AG04450 (cell line): ENCODE results near the gene OSCP1. TPM values are rescaled to one million over a fixed set of nuclear protein-coding genes. Genes with fewer than 3 reads are reported as not detected.

ENCODE experiments used
- CTCF ChIA-PET: fragments of 300-600, 350-600 bp; formaldehyde crosslinking; extraction: SDS; loops from one replicate; lab custom pipeline; 2022; ENCODE audit warnings: antibody characterized with exemption, inconsistent platforms; lab: Charles Lee
- POLR2A ChIA-PET: fragments of 350-600 bp; formaldehyde crosslinking; extraction: SDS; loops from one replicate; lab custom pipeline; 2021; ENCODE audit warnings: antibody characterized with exemption, inconsistent platforms; lab: Yijun Ruan, JAX
- DNase-seq: peaks from one replicate; pipeline ENCODE4 v3.0.0-alpha.2; 2011; ENCODE audit warnings: low read depth, low spot score
- H3K27ac ChIP-seq: one replicate; pipeline ENCODE4 v1.5.1; 2012; ENCODE audit warnings: low read depth, low read length, control low read depth
- H3K27me3 ChIP-seq: one replicate; pipeline ENCODE4 v1.6.0; 2012; ENCODE audit warnings: low read length; ENCODE audit not compliant: control insufficient read depth, insufficient read depth
- H3K4me3 ChIP-seq: 2 replicates; pipeline ENCODE4 v1.5.1; 2011; ENCODE audit warnings: mild to moderate bottlenecking, low read depth, low read length, control low read depth
- H3K9me3 ChIP-seq: 2 replicates; pipeline ENCODE4 v1.5.1; 2012; ENCODE audit warnings: low read length; ENCODE audit not compliant: control insufficient read depth, insufficient read depth
- polyA plus RNA-seq: library from polyadenylated mRNA; depleted of rRNA; stranded (reverse); fragments of >200 nt; gene quantifications from 2 replicates; pipeline ENCODE4 v1.2.3, GENCODE V29; 2011
- TF ChIP-seq, protein P1 (sequence below): IDR thresholded peaks from 2 replicates; pipeline ENCODE4 v1.5.1; 2011; ENCODE audit warnings: low read depth, low read length, control low read depth, inconsistent platforms

OSCP1 gene
- polyA plus RNA-seq, 1 experiment = 7.9 TPM

DNA sequence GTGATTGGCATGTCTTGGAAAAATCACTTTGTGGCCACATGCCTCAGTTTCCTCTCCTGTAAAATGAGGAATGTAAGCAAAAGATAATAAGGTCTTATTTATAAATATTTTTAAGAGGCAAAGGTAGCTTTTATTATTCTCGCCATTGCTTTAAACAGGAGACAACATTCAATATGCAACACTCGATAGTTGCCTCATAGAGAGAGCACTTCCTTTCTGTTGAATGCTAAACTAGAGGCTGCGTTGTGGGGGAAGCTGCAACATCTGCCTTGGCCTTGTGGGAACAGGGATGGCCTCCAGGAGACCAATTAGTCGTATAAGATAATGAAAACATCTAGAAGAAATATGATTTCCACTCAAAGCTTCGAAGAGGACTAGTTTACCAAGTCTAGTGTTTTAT is 3.5 kb downstream of the OSCP1 start:
- H3K9me3 ChIP-seq = no peaks in the 10 kb centered on the region
- DNase-seq = no peak
- TF ChIP-seq, protein P1, sequence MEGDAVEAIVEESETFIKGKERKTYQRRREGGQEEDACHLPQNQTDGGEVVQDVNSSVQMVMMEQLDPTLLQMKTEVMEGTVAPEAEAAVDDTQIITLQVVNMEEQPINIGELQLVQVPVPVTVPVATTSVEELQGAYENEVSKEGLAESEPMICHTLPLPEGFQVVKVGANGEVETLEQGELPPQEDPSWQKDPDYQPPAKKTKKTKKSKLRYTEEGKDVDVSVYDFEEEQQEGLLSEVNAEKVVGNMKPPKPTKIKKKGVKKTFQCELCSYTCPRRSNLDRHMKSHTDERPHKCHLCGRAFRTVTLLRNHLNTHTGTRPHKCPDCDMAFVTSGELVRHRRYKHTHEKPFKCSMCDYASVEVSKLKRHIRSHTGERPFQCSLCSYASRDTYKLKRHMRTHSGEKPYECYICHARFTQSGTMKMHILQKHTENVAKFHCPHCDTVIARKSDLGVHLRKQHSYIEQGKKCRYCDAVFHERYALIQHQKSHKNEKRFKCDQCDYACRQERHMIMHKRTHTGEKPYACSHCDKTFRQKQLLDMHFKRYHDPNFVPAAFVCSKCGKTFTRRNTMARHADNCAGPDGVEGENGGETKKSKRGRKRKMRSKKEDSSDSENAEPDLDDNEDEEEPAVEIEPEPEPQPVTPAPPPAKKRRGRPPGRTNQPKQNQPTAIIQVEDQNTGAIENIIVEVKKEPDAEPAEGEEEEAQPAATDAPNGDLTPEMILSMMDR = no peak
- H3K4me3 ChIP-seq = no peak overlapping the region
- no peaks in the 10 kb centered on the region for H3K27me3 ChIP-seq
- CTCF ChIA-PET = no interaction called here
- no peak overlapping the region for H3K27ac ChIP-seq
- POLR2A ChIA-PET = no interaction called here

DNA sequence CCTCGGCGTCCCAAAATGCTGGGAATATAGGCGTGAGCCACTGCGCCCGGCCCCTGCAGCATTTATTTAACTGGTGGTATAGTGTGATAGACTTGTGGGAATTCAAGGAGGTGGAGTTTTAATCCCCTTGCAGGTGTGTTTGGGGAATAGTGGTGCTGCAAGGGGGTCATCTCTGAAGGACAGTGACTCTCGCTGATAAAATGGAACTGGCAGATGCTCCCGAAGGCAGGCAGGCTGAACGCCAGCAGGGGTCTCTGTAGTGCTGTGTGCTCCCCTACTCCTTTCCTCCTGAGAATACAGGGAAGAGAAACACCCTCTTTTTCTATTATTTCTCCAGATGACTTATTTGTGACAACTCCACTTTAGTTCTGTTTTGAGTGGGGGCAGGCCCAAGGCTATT is 4.0 kb downstream of the OSCP1 start:
- TF ChIP-seq, protein P1 = peak; percentile 26
- Histone ChIP-seq H3K9me3 (no peaks in the 10 kb centered on the region), H3K27ac (no peak overlapping the region), H3K4me3 (no peak overlapping the region), H3K27me3 (no peaks in the 10 kb centered on the region)
- ChIA-PET CTCF (no interaction called here), POLR2A (no interaction called here)
- no peak for DNase-seq

DNA sequence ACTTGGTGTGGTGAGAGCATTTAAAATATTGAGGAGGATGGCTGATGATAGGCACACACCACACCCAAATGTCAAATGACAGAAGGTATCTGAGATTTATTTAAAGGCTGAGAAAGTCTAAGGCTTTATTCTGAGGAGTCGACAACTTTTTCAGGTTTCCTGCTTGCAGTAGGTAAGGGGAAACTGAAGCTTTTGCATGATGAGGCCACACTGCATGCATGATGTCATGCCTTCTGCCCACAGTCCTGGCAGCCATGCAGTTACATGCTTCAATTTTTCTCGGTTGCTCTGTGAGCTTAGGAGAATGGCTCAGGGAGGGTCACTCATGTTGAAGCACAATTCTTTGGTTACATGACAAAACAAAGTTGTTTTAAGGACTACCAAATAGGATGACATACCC is 7.0 kb downstream of the OSCP1 start:
- Histone ChIP-seq H3K9me3 (no peaks in the 10 kb centered on the region), H3K27me3 (no peaks in the 10 kb centered on the region), H3K4me3 (no peak overlapping the region), H3K27ac (no peak overlapping the region)
- POLR2A ChIA-PET = no interaction called here
- TF ChIP-seq, protein P1 = no peak
- no peak for DNase-seq
- CTCF ChIA-PET = interaction anchor here (1.6 kb wide), 1 partner anchor 23 kb away, joined by 3 read pairs; no protein-coding TSS in a partner anchor

DNA sequence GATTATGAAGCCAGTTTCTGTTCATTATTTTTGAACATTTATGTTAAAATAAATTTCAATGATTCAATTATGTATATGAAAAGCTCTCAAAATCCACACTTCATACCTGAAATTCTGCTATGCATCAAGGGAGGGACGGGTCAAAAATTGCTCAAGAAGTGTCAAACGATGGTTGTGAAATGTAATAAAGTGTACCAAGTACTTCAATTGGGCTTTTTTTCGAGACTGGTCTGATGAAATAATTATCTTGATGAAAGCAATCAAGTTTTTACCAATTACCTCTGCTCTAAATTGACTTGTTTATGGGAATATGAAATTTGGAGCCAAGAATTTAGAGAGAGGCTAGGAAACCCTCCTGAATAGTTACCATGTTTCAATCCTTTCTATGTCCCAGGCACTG is 7.9 kb downstream of the OSCP1 start:
- ChIA-PET CTCF (interaction anchor here (1.1 to 1.6 kb wide), 2 partner anchors 8 to 22 kb away, joined by 3 to 4 read pairs; partner anchors contain the start of gene OSCP1), POLR2A (no interaction called here)
- no peak for DNase-seq
- no peaks in the 10 kb centered on the region for H3K9me3 ChIP-seq
- TF ChIP-seq, protein P1 = no peak
- H3K27me3 ChIP-seq = no peaks in the 10 kb centered on the region
- no peak overlapping the region for H3K4me3 ChIP-seq
- no peak overlapping the region for H3K27ac ChIP-seq

DNA sequence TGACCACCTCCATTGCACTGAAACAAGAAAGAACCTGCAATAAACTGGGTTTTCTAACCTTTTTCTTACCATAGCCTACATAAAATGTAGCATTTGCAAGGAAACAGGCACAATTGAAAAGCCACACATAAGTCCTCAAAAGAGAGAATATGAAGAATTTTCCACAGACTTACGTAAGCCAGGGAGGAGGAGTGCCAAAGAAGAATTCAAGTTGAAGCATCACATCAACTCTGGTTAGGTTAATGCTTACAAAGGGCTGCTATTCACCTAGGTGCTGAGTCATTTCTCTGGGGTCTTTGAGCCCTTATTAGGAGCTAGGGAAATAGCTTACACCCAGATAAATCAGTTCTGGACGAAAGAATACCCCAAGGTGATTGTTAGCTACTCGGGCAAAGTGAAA is 9.6 kb downstream of the OSCP1 start:
- Histone ChIP-seq H3K27me3 (no peaks in the 10 kb centered on the region), H3K9me3 (no peaks in the 10 kb centered on the region), H3K27ac (no peak overlapping the region), H3K4me3 (no peak overlapping the region)
- CTCF ChIA-PET = no interaction called here
- no peak for DNase-seq
- POLR2A ChIA-PET = no interaction called here
- TF ChIP-seq, protein P1 = no peak
